ENCODE measurements around the gene PHF21A.
A peak's percentile ranks its signal among the peaks of the same experiment; 100 is the strongest.
"Not testable (repeated sequence)": the region's sequence is repeated elsewhere in the genome, so short reads cannot be mapped to it uniquely, and the experiment has no call there.

PHF21A gene

DNA sequence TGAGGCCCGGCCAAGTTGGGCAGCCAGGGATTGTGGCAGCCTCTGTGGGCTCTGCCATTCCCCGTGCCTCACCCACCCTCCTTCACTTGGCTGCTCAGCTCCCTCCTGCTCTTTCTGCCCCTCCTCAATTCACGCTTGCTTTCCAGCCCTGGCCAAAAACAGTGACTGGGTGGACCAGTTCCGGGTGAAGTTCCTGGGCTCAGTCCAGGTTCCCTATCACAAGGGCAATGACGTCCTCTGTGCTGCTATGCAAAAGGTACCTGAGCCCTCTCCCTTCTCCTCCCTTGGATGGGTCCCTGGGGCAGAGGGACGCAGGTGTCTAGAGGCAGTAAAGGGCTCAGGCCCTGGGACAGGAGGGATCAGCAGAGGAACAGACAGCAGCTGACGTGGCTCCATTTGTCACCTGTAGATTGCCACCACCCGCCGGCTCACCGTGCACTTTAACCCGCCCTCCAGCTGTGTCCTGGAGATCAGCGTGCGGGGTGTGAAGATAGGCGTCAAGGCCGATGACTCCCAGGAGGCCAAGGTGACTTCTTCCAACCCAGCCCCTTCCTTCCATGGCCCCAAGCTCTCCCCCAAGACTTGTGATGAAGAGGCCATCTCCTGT lies 216.8 kb downstream of the PHF21A start:
- peaks cover 9% of the 10 kb centered on the region for H3K27me3 ChIP-seq (ENCODE audit: insufficient read depth, insufficient read length)
- TF ChIP-seq ZNF274 (IDR thresholded peaks at IDR 0.05; ENCODE audit: low read depth, low read length) (no peak), YY1 (IDR thresholded peaks at IDR 0.05; ENCODE audit: insufficient read depth, insufficient read length) (no peak), SUZ12 (IDR thresholded peaks at IDR 0.05; ENCODE audit: extremely low read depth, insufficient read depth, insufficient read length) (no peak)
- no peaks in the 10 kb centered on the region for H3K9me3 ChIP-seq (ENCODE audit: insufficient read depth, low read length)
- no peak overlapping the region for H3K4me3 ChIP-seq (ENCODE audit: insufficient read length, low read depth)
- H3K9ac ChIP-seq (ENCODE audit: insufficient read length, low read depth), result no peak overlapping the region
- DNase-seq (ENCODE audit: low read depth, low spot score), result no peak
- peaks cover 48% of the 10 kb centered on the region for H3K36me3 ChIP-seq (ENCODE audit: insufficient read depth, insufficient read length, low read length)
- peaks cover 25% of the 10 kb centered on the region for H3K4me1 ChIP-seq (ENCODE audit: insufficient read depth, insufficient read length)

DNA sequence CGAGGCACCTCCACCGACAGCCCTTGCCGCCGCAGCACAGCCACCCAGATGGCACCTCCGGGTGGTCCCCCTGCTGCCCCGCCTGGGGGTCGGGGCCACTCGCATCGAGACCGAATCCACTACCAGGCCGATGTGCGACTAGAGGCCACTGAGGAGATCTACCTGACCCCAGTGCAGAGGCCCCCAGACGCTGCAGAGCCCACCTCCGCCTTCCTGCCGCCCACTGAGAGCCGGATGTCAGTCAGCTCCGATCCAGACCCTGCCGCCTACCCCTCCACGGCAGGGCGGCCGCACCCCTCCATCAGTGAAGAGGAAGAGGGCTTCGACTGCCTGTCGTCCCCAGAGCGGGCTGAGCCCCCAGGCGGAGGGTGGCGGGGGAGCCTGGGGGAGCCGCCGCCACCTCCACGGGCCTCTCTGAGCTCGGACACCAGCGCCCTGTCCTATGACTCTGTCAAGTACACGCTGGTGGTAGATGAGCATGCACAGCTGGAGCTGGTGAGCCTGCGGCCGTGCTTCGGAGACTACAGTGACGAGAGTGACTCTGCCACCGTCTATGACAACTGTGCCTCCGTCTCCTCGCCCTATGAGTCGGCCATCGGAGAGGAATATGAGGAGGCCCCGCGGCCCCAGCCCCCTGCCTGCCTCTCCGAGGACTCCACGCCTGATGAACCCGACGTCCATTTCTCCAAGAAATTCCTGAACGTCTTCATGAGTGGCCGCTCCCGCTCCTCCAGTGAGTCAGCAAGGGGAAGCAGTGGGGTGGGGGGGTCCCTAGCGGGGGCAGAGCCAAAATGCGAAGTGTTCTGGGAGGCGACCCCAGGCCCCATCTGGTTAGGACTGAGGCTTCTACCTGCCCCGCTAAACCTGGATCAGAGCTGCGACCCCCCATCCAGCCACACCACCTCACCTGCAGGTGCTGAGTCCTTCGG lies 218.5 kb downstream of the PHF21A start:
- H3K4me3 ChIP-seq (ENCODE audit: insufficient read length, low read depth), result no peak overlapping the region
- H3K36me3 ChIP-seq (ENCODE audit: insufficient read depth, insufficient read length, low read length), result peaks cover 40% of the 10 kb centered on the region
- peaks cover 33% of the 10 kb centered on the region for H3K4me1 ChIP-seq (ENCODE audit: insufficient read depth, insufficient read length)
- no peak overlapping the region for H3K9ac ChIP-seq (ENCODE audit: insufficient read length, low read depth)
- H3K9me3 ChIP-seq (ENCODE audit: insufficient read depth, low read length), result no peaks in the 10 kb centered on the region
- DNase-seq (ENCODE audit: low read depth, low spot score), result no peak
- H3K27me3 ChIP-seq (ENCODE audit: insufficient read depth, insufficient read length), result peaks cover 10% of the 10 kb centered on the region
- TF ChIP-seq SUZ12 (IDR thresholded peaks at IDR 0.05; ENCODE audit: extremely low read depth, insufficient read depth, insufficient read length), result no peak
- no peak for TF ChIP-seq YY1 (IDR thresholded peaks at IDR 0.05; ENCODE audit: insufficient read depth, insufficient read length)
- no peak for TF ChIP-seq ZNF274 (IDR thresholded peaks at IDR 0.05; ENCODE audit: low read depth, low read length)

DNA sequence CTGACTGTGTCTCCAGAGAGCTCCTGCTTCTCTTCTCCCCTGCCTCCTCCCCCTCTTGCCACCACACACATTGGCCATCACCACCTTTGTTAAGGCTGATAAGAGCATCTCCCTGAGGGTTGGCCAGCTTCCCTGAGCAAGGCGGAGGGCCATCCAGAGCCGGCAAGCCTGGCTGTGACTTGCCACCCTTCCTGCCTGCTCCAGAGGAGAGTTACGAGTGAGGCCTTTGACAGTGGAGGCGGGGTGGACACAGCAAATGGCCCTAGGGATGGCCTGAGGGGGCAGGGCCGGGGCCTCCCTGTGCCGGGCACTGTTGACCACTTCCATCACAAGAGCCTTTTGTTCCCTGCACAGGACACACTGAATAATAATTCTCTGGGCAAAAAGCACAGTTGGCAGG lies 219.6 kb downstream of the PHF21A start:
- DNase-seq (ENCODE audit: low read depth, low spot score), result no peak
- peaks cover 33% of the 10 kb centered on the region for H3K4me1 ChIP-seq (ENCODE audit: insufficient read depth, insufficient read length)
- peaks cover 35% of the 10 kb centered on the region for H3K36me3 ChIP-seq (ENCODE audit: insufficient read depth, insufficient read length, low read length)
- no peak overlapping the region for H3K4me3 ChIP-seq (ENCODE audit: insufficient read length, low read depth)
- peaks cover 19% of the 10 kb centered on the region for H3K27me3 ChIP-seq (ENCODE audit: insufficient read depth, insufficient read length)
- peak overlapping the region; percentile 90 for H3K9ac ChIP-seq (ENCODE audit: insufficient read length, low read depth)
- TF ChIP-seq SUZ12 (IDR thresholded peaks at IDR 0.05; ENCODE audit: extremely low read depth, insufficient read depth, insufficient read length), result no peak
- TF ChIP-seq ZNF274 (IDR thresholded peaks at IDR 0.05; ENCODE audit: low read depth, low read length), result no peak
- no peak for TF ChIP-seq YY1 (IDR thresholded peaks at IDR 0.05; ENCODE audit: insufficient read depth, insufficient read length)
- no peaks in the 10 kb centered on the region for H3K9me3 ChIP-seq (ENCODE audit: insufficient read depth, low read length)

DNA sequence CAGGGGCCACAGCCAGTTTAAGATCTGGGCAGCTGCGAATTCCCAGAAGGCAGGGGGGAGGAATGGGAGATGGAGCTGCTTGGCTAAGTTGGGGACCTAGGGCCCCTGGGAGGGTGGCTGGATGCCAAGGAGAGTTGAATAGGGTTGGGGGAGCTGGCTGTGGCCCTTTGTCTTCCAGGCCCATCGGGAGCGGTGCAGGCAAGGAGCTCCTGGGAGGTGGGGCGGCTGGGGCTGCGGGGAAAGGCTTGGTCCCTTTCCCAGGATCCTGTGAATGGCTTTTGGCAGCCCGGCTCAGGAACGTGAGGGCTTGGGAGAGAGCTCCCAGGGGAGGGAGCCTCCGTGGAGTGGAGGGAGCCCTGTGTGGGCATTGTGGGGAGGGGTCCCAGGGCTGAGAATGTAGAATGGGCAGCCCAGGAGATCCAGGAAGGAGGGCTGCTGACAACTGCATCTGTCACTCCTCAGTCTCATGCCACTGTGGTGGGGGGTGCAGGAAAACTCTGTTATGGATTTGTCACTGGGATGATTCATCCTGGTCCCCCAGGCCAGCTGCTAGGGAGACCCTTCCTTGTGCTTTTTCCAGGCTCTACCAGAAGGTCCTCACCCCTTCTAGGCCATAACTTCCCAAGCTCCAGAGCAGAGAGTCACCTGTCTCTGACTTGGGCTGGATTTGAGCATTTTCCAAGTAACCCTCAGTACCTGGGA lies 220.2 kb downstream of the PHF21A start:
- Histone ChIP-seq H3K4me1 (ENCODE audit: insufficient read depth, insufficient read length) (peaks cover 35% of the 10 kb centered on the region), H3K36me3 (ENCODE audit: insufficient read depth, insufficient read length, low read length) (peaks cover 30% of the 10 kb centered on the region), H3K9ac (ENCODE audit: insufficient read length, low read depth) (peak overlapping the region; percentile 90), H3K4me3 (ENCODE audit: insufficient read length, low read depth) (peak overlapping the region; percentile 85), H3K9me3 (ENCODE audit: insufficient read depth, low read length) (no peaks in the 10 kb centered on the region), H3K27me3 (ENCODE audit: insufficient read depth, insufficient read length) (peaks cover 19% of the 10 kb centered on the region)
- TF ChIP-seq YY1 (IDR thresholded peaks at IDR 0.05; ENCODE audit: insufficient read depth, insufficient read length) (no peak), SUZ12 (IDR thresholded peaks at IDR 0.05; ENCODE audit: extremely low read depth, insufficient read depth, insufficient read length) (no peak), ZNF274 (IDR thresholded peaks at IDR 0.05; ENCODE audit: low read depth, low read length) (no peak)
- no peak for DNase-seq (ENCODE audit: low read depth, low spot score)

DNA sequence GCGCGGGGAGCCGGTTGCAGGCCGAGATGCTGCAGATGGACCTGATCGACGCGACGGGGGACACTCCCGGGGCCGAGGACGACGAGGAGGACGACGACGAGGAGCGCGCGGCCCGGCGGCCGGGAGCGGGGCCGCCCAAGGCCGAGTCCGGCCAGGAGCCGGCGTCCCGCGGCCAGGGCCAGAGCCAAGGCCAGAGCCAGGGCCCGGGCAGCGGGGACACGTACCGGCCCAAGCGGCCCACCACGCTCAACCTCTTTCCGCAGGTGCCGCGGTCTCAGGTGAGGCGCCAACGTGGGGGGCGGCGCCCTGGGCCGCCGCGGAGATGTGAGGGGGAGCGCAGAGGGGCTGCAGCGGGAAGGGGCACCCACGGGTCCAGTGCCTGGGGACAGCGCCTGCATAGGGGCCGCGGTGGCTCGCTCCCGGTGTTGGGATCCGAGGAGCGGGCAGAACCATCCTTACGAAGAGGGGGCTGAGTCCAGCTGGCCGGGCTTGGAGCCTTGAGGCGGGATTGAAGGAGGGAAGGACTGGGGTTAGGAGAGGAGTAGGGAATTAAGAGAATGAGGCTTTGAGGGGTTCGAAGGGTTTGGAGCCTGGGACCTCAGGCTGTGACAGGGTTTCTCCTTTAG lies 221.0 kb downstream of the PHF21A start:
- Histone ChIP-seq H3K36me3 (ENCODE audit: insufficient read depth, insufficient read length, low read length) (peaks cover 30% of the 10 kb centered on the region), H3K27me3 (ENCODE audit: insufficient read depth, insufficient read length) (peaks cover 19% of the 10 kb centered on the region), H3K4me3 (ENCODE audit: insufficient read length, low read depth) (peak overlapping the region; percentile 85), H3K9ac (ENCODE audit: insufficient read length, low read depth) (peak overlapping the region; percentile 90), H3K4me1 (ENCODE audit: insufficient read depth, insufficient read length) (peaks cover 41% of the 10 kb centered on the region)
- DNase-seq (ENCODE audit: low read depth, low spot score); H3K9me3 ChIP-seq (ENCODE audit: insufficient read depth, low read length): not testable (repeated sequence)

DNA sequence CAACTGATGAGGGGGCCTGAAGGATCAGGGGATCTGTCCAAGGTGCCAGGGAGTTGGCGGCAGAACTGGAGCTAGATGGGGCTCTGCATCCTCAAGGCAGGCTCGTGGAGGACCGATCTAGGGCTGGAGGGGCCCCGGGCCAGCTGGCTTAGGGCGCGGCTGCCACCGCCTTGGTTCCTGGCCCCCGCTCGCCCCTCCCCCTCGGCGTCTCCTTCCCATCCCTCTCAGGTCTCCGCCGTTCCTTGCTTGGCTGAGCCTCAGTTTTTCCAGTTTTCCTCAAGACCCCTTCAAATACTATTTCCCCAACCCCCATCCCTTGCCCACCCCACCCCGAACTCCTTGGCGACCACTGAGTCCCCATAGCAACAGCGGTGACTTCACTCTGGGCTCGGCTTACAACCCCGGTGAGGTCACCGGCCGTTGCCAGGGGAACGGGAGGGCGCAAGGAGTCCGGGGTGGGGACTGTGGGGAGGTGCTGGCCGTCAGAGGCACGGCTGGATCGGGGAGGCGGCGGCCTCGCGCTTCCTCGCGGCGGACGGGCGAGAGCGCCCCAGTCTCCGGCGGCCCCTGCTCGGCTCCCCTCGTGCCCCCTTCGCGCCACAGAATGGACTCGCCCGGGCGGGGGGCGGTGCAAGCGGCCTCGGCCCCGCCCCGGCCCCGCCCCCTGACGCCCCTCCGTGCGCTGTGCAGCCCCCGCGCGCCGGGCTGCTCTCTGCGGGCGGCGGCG lies 221.6 kb downstream of the PHF21A start:
- H3K4me1 ChIP-seq (ENCODE audit: insufficient read depth, insufficient read length), result peaks cover 45% of the 10 kb centered on the region
- DNase-seq (ENCODE audit: low read depth, low spot score), result peak; percentile 95
- H3K27me3 ChIP-seq (ENCODE audit: insufficient read depth, insufficient read length), result peaks cover 19% of the 10 kb centered on the region
- H3K36me3 ChIP-seq (ENCODE audit: insufficient read depth, insufficient read length, low read length), result peaks cover 23% of the 10 kb centered on the region
- peak overlapping the region; percentile 40 for H3K4me3 ChIP-seq (ENCODE audit: insufficient read length, low read depth)
- TF ChIP-seq ZNF274 (IDR thresholded peaks at IDR 0.05; ENCODE audit: low read depth, low read length), result no peak
- TF ChIP-seq YY1 (IDR thresholded peaks at IDR 0.05; ENCODE audit: insufficient read depth, insufficient read length), result no peak
- no peak for TF ChIP-seq SUZ12 (IDR thresholded peaks at IDR 0.05; ENCODE audit: extremely low read depth, insufficient read depth, insufficient read length)
- H3K9me3 ChIP-seq (ENCODE audit: insufficient read depth, low read length), result no peaks in the 10 kb centered on the region
- peak overlapping the region; percentile 74 for H3K9ac ChIP-seq (ENCODE audit: insufficient read length, low read depth)
